H1 (cell line): ENCODE data around the gene LRRFIP1. TPM values are rescaled to one million over a fixed set of nuclear protein-coding genes. Genes with fewer than 3 reads are reported as not detected.

Experiments used
- CTCF ChIA-PET: fragments of 300-600 bp; sonication (Branson Sonifier 250); formaldehyde crosslinking; loops from one replicate; lab custom pipeline; 2021; ENCODE audit not compliant: partially characterized antibody; lab: Charles Lee
- POLR2A ChIA-PET: fragments of 300-600 bp; sonication (Branson Sonifier 250); formaldehyde crosslinking; loops from one replicate; lab custom pipeline; 2021; ENCODE audit warnings: inconsistent platforms; ENCODE audit not compliant: partially characterized antibody; lab: Charles Lee
- DNase-seq, 2 experiments: peaks; one replicate each; pipeline versions ENCODE4 v3.0.0 to v3.0.0-alpha.2; 2010 to 2022; ENCODE audit warnings: low spot score in 2 of 2, low read depth in 1 of 2, mixed read lengths in 1 of 2
- FAIRE-seq: peaks from 2 replicates; lab custom pipeline; 2011; peaks lifted over from hg19 to GRCh38; lab: Jason Lieb, UNC
- H2AFZ ChIP-seq: 2 replicates; pipeline ENCODE4 v1.8.1; 2012; ENCODE audit warnings: low read length, inconsistent platforms
- H2AK5ac ChIP-seq: 2 replicates; pipeline ENCODE4 v1.6.1; 2013; ENCODE audit warnings: low read depth, low read length
- H2BK120ac ChIP-seq: replicated peaks from 2 replicates; pipeline ENCODE3; 2013; ENCODE audit warnings: low read depth, low read length, inconsistent platforms
- H2BK12ac ChIP-seq: 2 replicates; pipeline ENCODE4 v1.6.1; 2013; ENCODE audit warnings: low read depth, low read length
- H2BK15ac ChIP-seq: 2 replicates; pipeline ENCODE4 v1.6.1; 2013; ENCODE audit warnings: low read length
- H2BK20ac ChIP-seq: 2 replicates; pipeline ENCODE4 v1.6.1; 2013; ENCODE audit warnings: low read length
- H2BK5ac ChIP-seq: 2 replicates; pipeline ENCODE4 v1.6.1; 2013; ENCODE audit warnings: low read depth, low read length
- H3K14ac ChIP-seq: 2 replicates; pipeline ENCODE4 v1.6.1; 2013; ENCODE audit warnings: inconsistent platforms; ENCODE audit not compliant: insufficient read length
- H3K18ac ChIP-seq: 2 replicates; pipeline ENCODE4 v1.6.1; 2013; ENCODE audit warnings: low read length; ENCODE audit errors: extremely low read depth
- H3K23ac ChIP-seq: 2 replicates; pipeline ENCODE4 v1.6.1; 2013; ENCODE audit warnings: inconsistent platforms; ENCODE audit not compliant: insufficient read length
- H3K23me2 ChIP-seq: 2 replicates; pipeline ENCODE4 v1.6.1; 2013; ENCODE audit warnings: low read depth, low read length
- H3K27ac ChIP-seq: 2 replicates; pipeline ENCODE4 v1.6.1; 2011; ENCODE audit warnings: low read depth, low read length, inconsistent platforms
- H3K27me3 ChIP-seq, 4 experiments: replicated peaks in 1 of 4; 1 replicate in 1 of 4; 2 replicates in 3 of 4; pipeline versions ENCODE4 v1.6.1 to v1.8.1; 2011 to 2013; ENCODE audit warnings: low read length in 3 of 4, mild to moderate bottlenecking in 3 of 4, inconsistent platforms in 2 of 4, mixed read lengths in 2 of 4, moderate library complexity in 1 of 4; ENCODE audit not compliant: control insufficient read depth in 3 of 4, insufficient read depth in 3 of 4; ENCODE audit errors: extremely low read depth in 1 of 4
- H3K36me3 ChIP-seq, 4 experiments: 2 replicates each; pipeline versions ENCODE4 v1.6.1 to v1.8.1; 2011 to 2013; ENCODE audit warnings: mild to moderate bottlenecking in 4 of 4, low read length in 3 of 4, moderate library complexity in 2 of 4, control low read depth in 1 of 4, inconsistent platforms in 1 of 4; ENCODE audit not compliant: insufficient read depth in 4 of 4, control insufficient read depth in 2 of 4
- H3K4ac ChIP-seq: replicated peaks from 2 replicates; pipeline ENCODE3; 2013; ENCODE audit warnings: low read length, low read depth, mixed read lengths, inconsistent platforms; ENCODE audit not compliant: insufficient read length
- H3K4me1 ChIP-seq, 4 experiments: replicated peaks in 1 of 4; 1 replicate in 1 of 4; 2 replicates in 3 of 4; pipeline versions ENCODE4 v1.6.1 to v1.8.1; 2011 to 2013; ENCODE audit warnings: low read length in 3 of 4, inconsistent platforms in 2 of 4, mixed read lengths in 1 of 4; ENCODE audit not compliant: insufficient read depth in 4 of 4, control insufficient read depth in 3 of 4
- H3K4me2 ChIP-seq, 2 experiments: 2 replicates each; pipeline versions ENCODE4 v1.6.1 to v1.8.1; 2011 to 2013; ENCODE audit warnings: low read depth in 2 of 2, low read length in 2 of 2, control low read depth in 1 of 2, inconsistent platforms in 1 of 2, mild to moderate bottlenecking in 1 of 2; ENCODE audit not compliant: insufficient read depth in 1 of 2
- H3K4me3 ChIP-seq, 4 experiments: fragments of 200-600, 300-600 bp in 1 of 4; sonication (generic), shearing (Covaris generic), sonication (Bioruptor Twin) in 1 of 4; 2 replicates each; pipeline versions ENCODE4 v1.5.1 to v1.8.1; 2011 to 2016; ENCODE audit warnings: low read length in 4 of 4, low read depth in 3 of 4, control low read depth in 2 of 4, inconsistent platforms in 2 of 4, mild to moderate bottlenecking in 2 of 4, mixed read lengths in 1 of 4, moderate library complexity in 1 of 4; ENCODE audit not compliant: insufficient read depth in 2 of 4; ENCODE audit errors: extremely low read depth in 1 of 4
- H3K56ac ChIP-seq: replicated peaks from 2 replicates; pipeline ENCODE3; 2013; ENCODE audit warnings: low read depth, mild to moderate bottlenecking, mixed read lengths, low read length, inconsistent platforms; ENCODE audit not compliant: insufficient read length
- H3K79me1 ChIP-seq: 2 replicates; pipeline ENCODE4 v1.6.1; 2013; ENCODE audit warnings: low read depth, low read length, control low read depth
- H3K79me2 ChIP-seq, 2 experiments: 2 replicates each; pipeline versions ENCODE4 v1.6.1 to v1.8.1; 2012 to 2013; ENCODE audit warnings: low read length in 2 of 2, mild to moderate bottlenecking in 2 of 2, inconsistent platforms in 1 of 2; ENCODE audit not compliant: insufficient read depth in 2 of 2, control insufficient read depth in 1 of 2
- H3K9ac ChIP-seq, 4 experiments: replicated peaks in 1 of 4; 1 replicate in 1 of 4; 2 replicates in 3 of 4; pipeline versions ENCODE4 v1.6.1 to v1.8.1; 2011 to 2013; ENCODE audit warnings: low read depth in 3 of 4, low read length in 3 of 4, control low read depth in 2 of 4, mild to moderate bottlenecking in 2 of 4, moderate library complexity in 2 of 4, inconsistent platforms in 1 of 4; ENCODE audit errors: extremely low read depth in 1 of 4
- H3K9me3 ChIP-seq, 2 experiments: 2 replicates each; pipeline versions ENCODE4 v1.6.1 to v1.8.1; 2012 to 2013; ENCODE audit warnings: mild to moderate bottlenecking in 2 of 2, moderate library complexity in 2 of 2, control low read depth in 1 of 2, inconsistent platforms in 1 of 2, low read depth in 1 of 2, low read length in 1 of 2, mixed read lengths in 1 of 2; ENCODE audit not compliant: insufficient read depth in 2 of 2
- H4K20me1 ChIP-seq, 2 experiments: replicated peaks in 1 of 2; 2 replicates each; pipeline versions ENCODE3 to v1.8.1; 2011 to 2013; ENCODE audit warnings: inconsistent platforms in 2 of 2, low read length in 2 of 2, mild to moderate bottlenecking in 1 of 2; ENCODE audit not compliant: insufficient read depth in 2 of 2, control insufficient read depth in 1 of 2
- H4K5ac ChIP-seq: 2 replicates; pipeline ENCODE4 v1.6.1; 2013; ENCODE audit warnings: low read length, low read depth, mixed read lengths, inconsistent platforms; ENCODE audit not compliant: insufficient read length
- H4K8ac ChIP-seq: 2 replicates; pipeline ENCODE4 v1.8.0; 2013; ENCODE audit warnings: mild to moderate bottlenecking, moderate library complexity, low read length, inconsistent platforms; ENCODE audit not compliant: insufficient read depth; ENCODE audit errors: extremely low read depth
- H4K91ac ChIP-seq: replicated peaks from 2 replicates; pipeline ENCODE3; 2013; ENCODE audit warnings: low read length, mixed read lengths, inconsistent platforms; ENCODE audit not compliant: insufficient read length
- SIRT6 ChIP-seq: IDR thresholded peaks from one replicate; pipeline ENCODE4 v1.7.1; 2012; ENCODE audit warnings: low read length, inconsistent platforms
- SRF ChIP-seq: IDR thresholded peaks from 2 replicates; pipeline ENCODE4 v1.6.1; 2011; ENCODE audit warnings: mild to moderate bottlenecking, low read depth, low read length, moderate library complexity
- WGBS, 2 experiments: shearing (Covaris generic) in 1 of 2; methylation state at CpG; one replicate each; pipeline versions ENCODE4 v1.1.6 to v1.1.7; 2013 to 2015; ENCODE audit warnings: low lambda C conversion rate in 2 of 2, mixed read lengths in 2 of 2, inconsistent platforms in 1 of 2, low coverage in 1 of 2, missing lambda C conversion rate in 1 of 2; ENCODE audit not compliant: insufficient replicate concordance in 2 of 2, insufficient coverage in 1 of 2, insufficient read length in 1 of 2; ENCODE audit errors: extremely low coverage in 1 of 2, missing lambda C conversion rate in 1 of 2; 5-methylcytosine and 5-hydroxymethylcytosine counted together
- polyA plus RNA-seq, 7 experiments: library from polyadenylated mRNA; depleted of rRNA in 3 of 7; stranded (reverse) in 5 of 7; unstranded in 2 of 7; fragments of >200 nt in 5 of 7; fragments of 200-250 nt in 2 of 7; gene quantifications; 1 replicate in 5 of 7; 2 replicates in 1 of 7; 4 replicates in 1 of 7; pipeline versions ENCODE4 v1.2.1 to v1.2.3, GENCODE V29; 2011 to 2013; ENCODE audit warnings: missing spikeins in 2 of 7, mixed read lengths in 2 of 7
- total RNA-seq: library from RNA; stranded (reverse); fragmentation: NEBNext Ultra II Directional; extraction: Animal tissue kit (Norgen Biotek cat#: 25700); gene quantifications from 2 replicates; pipeline ENCODE4 v1.2.1, GENCODE V29; 2021

The LRRFIP1 gene
- total and polyA plus RNA-seq, 2 of the 8 experiments (the other 6 are each of a cell fraction or from before 2014, with no cell fraction given), result 12.1 to 75.8 TPM

GRCh38 chr2:237757616-237758015, 130.2 kb downstream of the LRRFIP1 start:
- no peak for FAIRE-seq
- no peaks in the 10 kb centered on the region for H3K23me2 ChIP-seq
- no peak for TF ChIP-seq SRF
- no peak for TF ChIP-seq SIRT6

More at GRCh38 chr2:237757616-237758015, 130.2 kb downstream of the LRRFIP1 start:
- WGBS, 2 experiments, result 95% methylated on average over 10 of the region's 10 CpGs; no CpG with 5 or more reads in 1 of the 2 experiments
- Histone ChIP-seq H2BK15ac (no peak overlapping the region), H4K20me1 (no peaks in the 10 kb centered on the region), H3K4me3 (no peak overlapping the region), H3K4me1 (no peaks in the 10 kb centered on the region), H3K4me2 (no peak overlapping the region), H3K4ac (no peak overlapping the region), H2AFZ (no peak overlapping the region), H4K5ac (no peak overlapping the region), H3K27me3 (no peaks in the 10 kb centered on the region), H3K14ac (no peak overlapping the region), H2AK5ac (no peak overlapping the region), H3K23ac (no peak overlapping the region), H3K79me2 (no peaks in the 10 kb centered on the region), H2BK20ac (no peak overlapping the region), H4K8ac (no peak overlapping the region), H3K56ac (no peak overlapping the region), H3K18ac (no peak overlapping the region), H3K36me3 (peaks cover 2 to 43% (median 22%) of the 10 kb centered on the region in 4 experiments; a peak in 7 of 8 replicates), H4K91ac (no peak overlapping the region), H2BK12ac (no peak overlapping the region), H3K27ac (no peak overlapping the region), H2BK120ac (no peak overlapping the region), H2BK5ac (no peak overlapping the region), H3K9ac (no peak overlapping the region), H3K79me1 (no peaks in the 10 kb centered on the region), H3K9me3 (no peaks in the 10 kb centered on the region)
- ChIA-PET CTCF (interaction anchor here (1.1 to 2.1 kb wide), 4 partner anchors 13 to 71 kb away, joined by 3 to 7 read pairs (median 4); no protein-coding TSS in a partner anchor), POLR2A (interaction anchor here (0.7 to 1.4 kb wide), 2 partner anchors 12 to 338 kb away, joined by 3 read pairs; no protein-coding TSS in a partner anchor)
- DNase-seq, result no peak
